Endothelial cell of umbilical vein (primary cell): ENCODE data around the gene TMEM94. TPM values are rescaled to one million over a fixed set of nuclear protein-coding genes. Genes with fewer than 3 reads are reported as not detected.
A peak's percentile ranks its signal among the peaks of the same experiment; 100 is the strongest.

ENCODE experiments used
- BruUV-seq: library from RNA; stranded (reverse); fragments of 400-500 nt; replicated peaks from 2 replicates; lab custom pipeline; 2021; lab: Mats Ljungman, UMichigan
- CTCF ChIA-PET: fragments of 300-600, 350-600 bp; sonication (Branson Sonifier 250); formaldehyde crosslinking; loops from one replicate; lab custom pipeline; 2021; ENCODE audit warnings: antibody characterized with exemption, inconsistent platforms; lab: Charles Lee
- POLR2A ChIA-PET: fragments of 300-600, 350-600 bp; sonication (Branson Sonifier 250); formaldehyde crosslinking; loops from one replicate; lab custom pipeline; 2021; ENCODE audit warnings: antibody characterized with exemption, inconsistent platforms; lab: Charles Lee
- DNase-seq: peaks from one replicate; pipeline ENCODE4 v3.0.0-alpha.2; 2011; ENCODE audit warnings: low read depth, low spot score
- FAIRE-seq: peaks from 2 replicates; lab custom pipeline; 2011; peaks lifted over from hg19 to GRCh38; lab: Jason Lieb, UNC
- H2AFZ ChIP-seq: 2 replicates; pipeline ENCODE4 v1.6.0; 2012; ENCODE audit warnings: low read depth, low read length, control low read depth, inconsistent platforms
- H3K27ac ChIP-seq: 2 replicates; pipeline ENCODE4 v1.5.1; 2011; ENCODE audit warnings: low read depth, mild to moderate bottlenecking, control low read depth, low read length, moderate library complexity; ENCODE audit not compliant: insufficient read depth
- H3K27me3 ChIP-seq, 2 experiments: 2 replicates each; pipeline versions ENCODE4 v1.6.0 to v1.6.1; 2011; ENCODE audit warnings: low read length in 2 of 2, mixed read lengths in 1 of 2; ENCODE audit not compliant: control insufficient read depth in 2 of 2, insufficient read depth in 2 of 2
- H3K36me3 ChIP-seq, 2 experiments: 2 replicates in 1 of 2; 3 replicates in 1 of 2; pipeline ENCODE4 v1.5.1; 2011; ENCODE audit warnings: low read length in 2 of 2, mild to moderate bottlenecking in 1 of 2, moderate library complexity in 1 of 2; ENCODE audit not compliant: control insufficient read depth in 2 of 2, insufficient read depth in 2 of 2; ENCODE audit errors: extremely low read depth in 1 of 2
- H3K4me1 ChIP-seq: 3 replicates; pipeline ENCODE4 v1.5.1; 2011; ENCODE audit warnings: mild to moderate bottlenecking, low read length; ENCODE audit not compliant: control insufficient read depth, insufficient read depth; ENCODE audit errors: extremely low read depth
- H3K4me2 ChIP-seq: 2 replicates; pipeline ENCODE4 v1.6.1; 2011; ENCODE audit warnings: low read length, control low read depth, mixed read lengths; ENCODE audit not compliant: insufficient read depth
- H3K4me3 ChIP-seq, 3 experiments: fragments of 200-600 bp in 1 of 3; sonication (generic), shearing (Covaris generic) in 1 of 3; replicated peaks in 1 of 3; 2 replicates each; pipeline ENCODE4 v1.5.1; 2011 to 2016; ENCODE audit warnings: control low read depth in 3 of 3, low read length in 3 of 3, mild to moderate bottlenecking in 2 of 3, inconsistent platforms in 1 of 3, low read depth in 1 of 3, moderate library complexity in 1 of 3; ENCODE audit not compliant: insufficient read depth in 1 of 3
- H3K79me2 ChIP-seq: 2 replicates; pipeline ENCODE4 v1.6.0; 2012; ENCODE audit warnings: low read length, inconsistent platforms; ENCODE audit not compliant: control insufficient read depth, insufficient read depth
- H3K9ac ChIP-seq: replicated peaks from 2 replicates; pipeline ENCODE3; 2011; ENCODE audit warnings: low read length, control low read depth; ENCODE audit not compliant: insufficient read depth; ENCODE audit errors: extremely low read depth
- H3K9me1 ChIP-seq: replicated peaks from 3 replicates; pipeline ENCODE4 v1.6.0; 2011; ENCODE audit warnings: mild to moderate bottlenecking, low read length; ENCODE audit not compliant: control insufficient read depth, insufficient read depth; ENCODE audit errors: extremely low read depth
- H3K9me3 ChIP-seq: replicated peaks from 2 replicates; pipeline ENCODE4 v1.5.1; 2012; ENCODE audit warnings: low read length, inconsistent platforms; ENCODE audit not compliant: control insufficient read depth, insufficient read depth
- H4K20me1 ChIP-seq: replicated peaks from 2 replicates; pipeline ENCODE3; 2011; ENCODE audit warnings: mild to moderate bottlenecking, low read length; ENCODE audit not compliant: control insufficient read depth, insufficient read depth; ENCODE audit errors: extremely low read depth
- JUN ChIP-seq: IDR thresholded peaks from 2 replicates; pipeline ENCODE4 v1.6.1; 2011; ENCODE audit warnings: borderline replicate concordance, low read depth; ENCODE audit not compliant: insufficient read length, insufficient read depth
- POLR2A ChIP-seq: IDR thresholded peaks from 2 replicates; pipeline ENCODE4 v1.6.1; 2012; ENCODE audit warnings: low read depth, mild to moderate bottlenecking, control low read depth, low read length
- POLR2AphosphoS5 ChIP-seq: IDR thresholded peaks from 2 replicates; pipeline ENCODE4 v1.6.1; 2012; ENCODE audit warnings: low read depth, mild to moderate bottlenecking, control low read depth, low read length, moderate library complexity; ENCODE audit not compliant: insufficient read depth
- dilution Hi-C: fragments of 300-500 bp; cut with MboI; formaldehyde crosslinking; loops from one replicate; pipeline ENCODE4 v1.15.0; 2019; ENCODE audit warnings: low sequenced_read_pairs; ENCODE audit not compliant: extremely low pct_ligation_motif_present
- intact Hi-C: fragments of 100-400 bp; cut with micrococcal nuclease; formaldehyde crosslinking; loops from one replicate; pipeline ENCODE4 v1.10.0; 2022
- polyA plus RNA-seq, 4 experiments: library from polyadenylated mRNA; depleted of rRNA in 3 of 4; stranded (reverse) in 3 of 4; unstranded in 1 of 4; fragments of >200 nt; gene quantifications; 2 replicates each; pipeline versions ENCODE4 v1.2.1 to v1.2.3, GENCODE V29; 2011 to 2012; ENCODE audit warnings: missing spikeins in 1 of 4
- total RNA-seq: library from RNA; stranded (reverse); gene quantifications from 2 replicates; pipeline ENCODE4 v1.2.3, GENCODE V29; 2021
- TF ChIP-seq, protein P1 (sequence below), 2 donors: IDR thresholded peaks; 1 replicate in 1 of 2; 2 replicates in 1 of 2; pipeline ENCODE4 v1.5.1; 2011; ENCODE audit warnings: low read length in 2 of 2, mild to moderate bottlenecking in 2 of 2, moderate library complexity in 2 of 2, control low read depth in 1 of 2, inconsistent platforms in 1 of 2, low read depth in 1 of 2; ENCODE audit not compliant: insufficient read depth in 1 of 2; ENCODE audit errors: extremely low read depth in 1 of 2

The TMEM94 gene
- total and polyA plus RNA-seq, 2 donors (not counting 3 experiments of a cell fraction or from before 2014, with no cell fraction given): 69.2 to 75.9 TPM

DNA sequence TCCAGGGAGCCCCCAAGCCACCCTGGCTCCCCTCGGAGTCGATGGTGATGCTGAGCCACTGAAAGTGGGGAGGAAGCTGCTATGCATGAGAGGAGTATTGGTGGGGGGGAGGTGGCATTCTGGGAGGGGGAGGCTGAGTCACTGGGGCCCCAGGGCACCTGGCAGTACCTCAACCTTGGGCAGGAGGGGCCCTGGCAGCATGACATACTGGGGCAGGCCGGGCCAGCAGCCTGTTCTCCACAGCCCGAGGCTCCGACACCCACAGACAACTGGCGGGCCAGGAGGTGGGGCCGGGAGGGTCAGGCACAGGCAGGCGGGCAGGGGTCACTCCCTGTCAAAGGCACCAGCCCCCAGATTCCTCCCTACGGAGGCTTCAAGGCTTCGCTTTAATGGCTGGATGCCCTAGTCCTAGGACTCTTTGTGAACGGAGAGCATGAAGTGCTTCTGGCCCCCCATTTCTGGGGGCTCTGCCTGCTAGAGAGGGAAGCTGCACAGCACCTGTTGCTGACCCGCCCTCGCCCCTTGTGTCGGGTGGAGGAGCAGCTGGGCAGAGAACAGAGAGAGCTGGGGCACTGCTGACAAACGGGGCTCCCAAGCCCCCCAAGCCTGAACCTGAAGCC lies 58.0 kb downstream of the TMEM94 start:
- intact Hi-C loops: loop anchor here (2.0 to 10.0 kb wide), 3 partner anchors 58 to 470 kb away; partner anchors contain the start of genes ATP5PD, KCTD2 and TMEM94
- DNase-seq (no peak), FAIRE-seq (no peak)
- H3K9me3 ChIP-seq: no peaks in the 10 kb centered on the region
- H3K4me1 ChIP-seq: peaks cover 59% of the 10 kb centered on the region
- H3K4me3 ChIP-seq: peak overlapping the region; percentile 57 to 72 (median 70)
- POLR2A ChIA-PET: no interaction called here
- H3K27ac ChIP-seq: peak overlapping the region; percentile 59
- no peaks in the 10 kb centered on the region for H3K36me3 ChIP-seq
- BruUV-seq: no TSS peak
- H3K79me2 ChIP-seq: peaks cover 36% of the 10 kb centered on the region
- no peaks in the 10 kb centered on the region for H4K20me1 ChIP-seq
- no peak overlapping the region for H2AFZ ChIP-seq
- CTCF ChIA-PET: no interaction called here
- peak overlapping the region; percentile 61 for H3K4me2 ChIP-seq
- H3K9me1 ChIP-seq: no peaks in the 10 kb centered on the region
- TF ChIP-seq, protein P1, sequence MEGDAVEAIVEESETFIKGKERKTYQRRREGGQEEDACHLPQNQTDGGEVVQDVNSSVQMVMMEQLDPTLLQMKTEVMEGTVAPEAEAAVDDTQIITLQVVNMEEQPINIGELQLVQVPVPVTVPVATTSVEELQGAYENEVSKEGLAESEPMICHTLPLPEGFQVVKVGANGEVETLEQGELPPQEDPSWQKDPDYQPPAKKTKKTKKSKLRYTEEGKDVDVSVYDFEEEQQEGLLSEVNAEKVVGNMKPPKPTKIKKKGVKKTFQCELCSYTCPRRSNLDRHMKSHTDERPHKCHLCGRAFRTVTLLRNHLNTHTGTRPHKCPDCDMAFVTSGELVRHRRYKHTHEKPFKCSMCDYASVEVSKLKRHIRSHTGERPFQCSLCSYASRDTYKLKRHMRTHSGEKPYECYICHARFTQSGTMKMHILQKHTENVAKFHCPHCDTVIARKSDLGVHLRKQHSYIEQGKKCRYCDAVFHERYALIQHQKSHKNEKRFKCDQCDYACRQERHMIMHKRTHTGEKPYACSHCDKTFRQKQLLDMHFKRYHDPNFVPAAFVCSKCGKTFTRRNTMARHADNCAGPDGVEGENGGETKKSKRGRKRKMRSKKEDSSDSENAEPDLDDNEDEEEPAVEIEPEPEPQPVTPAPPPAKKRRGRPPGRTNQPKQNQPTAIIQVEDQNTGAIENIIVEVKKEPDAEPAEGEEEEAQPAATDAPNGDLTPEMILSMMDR (IDR thresholded peaks at IDR 0.05; ENCODE audit: extremely low read depth in 1 of 2, insufficient read depth in 1 of 2, low read depth in 1 of 2, low read length in 2 of 2): no peak
- no peaks in the 10 kb centered on the region for H3K27me3 ChIP-seq
- dilution Hi-C loops: no loop called here
- peak overlapping the region; percentile 83 for H3K9ac ChIP-seq

DNA sequence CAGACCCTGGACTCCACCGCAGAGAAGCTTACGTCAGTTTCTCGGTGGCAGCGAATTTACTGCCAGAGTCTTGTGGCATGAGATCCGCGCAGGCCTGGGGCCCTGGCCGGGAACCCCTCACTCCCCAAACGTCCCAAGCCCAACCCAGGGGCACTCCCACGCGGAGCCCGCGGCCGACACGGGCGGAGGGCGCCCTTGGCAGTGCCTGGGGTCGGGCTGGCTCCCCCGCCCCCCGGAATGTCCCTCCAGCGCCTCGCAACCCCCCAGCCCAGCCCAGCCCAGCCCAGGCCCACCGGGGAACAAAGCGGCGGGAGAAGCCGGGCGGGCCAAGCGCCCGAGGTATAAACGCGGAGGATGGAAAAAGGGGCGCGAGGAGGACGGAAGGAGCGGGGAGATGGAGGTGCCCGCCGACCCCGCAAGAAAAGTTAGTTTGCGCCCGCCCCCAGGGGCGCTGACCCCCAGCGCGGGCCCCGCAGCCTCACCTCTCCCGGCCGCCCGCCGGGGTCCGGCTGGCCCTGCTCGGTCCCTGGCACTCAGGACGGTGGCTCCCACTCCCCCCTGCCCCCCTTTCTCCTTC lies 58.6 kb downstream of the TMEM94 start:
- dilution Hi-C loops (no loop called here), intact Hi-C loops (loop anchor here (1.0 to 10.0 kb wide), 6 partner anchors 58 to 470 kb away; partner anchors contain the start of genes ATP5PD, KCTD2, SLC25A19 and TMEM94)
- Histone ChIP-seq H3K27ac (peak overlapping the region; percentile 59), H3K79me2 (peaks cover 36% of the 10 kb centered on the region), H4K20me1 (no peaks in the 10 kb centered on the region), H3K9me1 (no peaks in the 10 kb centered on the region), H3K4me3 (peak overlapping the region; percentile 57 to 72 (median 70)), H3K27me3 (no peaks in the 10 kb centered on the region), H2AFZ (peak overlapping the region; percentile 55), H3K9me3 (no peaks in the 10 kb centered on the region), H3K4me2 (peak overlapping the region; percentile 61), H3K36me3 (no peaks in the 10 kb centered on the region), H3K9ac (peak overlapping the region; percentile 83), H3K4me1 (peaks cover 53% of the 10 kb centered on the region)
- DNase-seq: no peak
- peak; percentile 80 for FAIRE-seq
- ChIA-PET POLR2A (no interaction called here), CTCF (no interaction called here)
- TF ChIP-seq POLR2AphosphoS5 (peak; percentile 28), JUN (no peak), POLR2A (peak; percentile 20)
- no TSS peak for BruUV-seq
